Activated naive CD8-positive, alpha-beta T cell treated with anti-CD3 and anti-CD28 coated beads, Interleukin-2, amount 50 U/mL, for 16 hours (primary cell): ENCODE results near the gene PTPRN2.
"Not testable (repeated sequence)": the region's sequence is repeated elsewhere in the genome, so short reads cannot be mapped to it uniquely, and the experiment has no call there.

Experiments used
- DNase-seq: peaks from one replicate; pipeline ENCODE4 v3.0.0-alpha.2; 2020; ENCODE audit warnings: low read depth, low spot score

Gene PTPRN2

GRCh38 chr7:158468181-158468580 lies 119.4 kb downstream of the PTPRN2 start:
- no peak for DNase-seq

DNA sequence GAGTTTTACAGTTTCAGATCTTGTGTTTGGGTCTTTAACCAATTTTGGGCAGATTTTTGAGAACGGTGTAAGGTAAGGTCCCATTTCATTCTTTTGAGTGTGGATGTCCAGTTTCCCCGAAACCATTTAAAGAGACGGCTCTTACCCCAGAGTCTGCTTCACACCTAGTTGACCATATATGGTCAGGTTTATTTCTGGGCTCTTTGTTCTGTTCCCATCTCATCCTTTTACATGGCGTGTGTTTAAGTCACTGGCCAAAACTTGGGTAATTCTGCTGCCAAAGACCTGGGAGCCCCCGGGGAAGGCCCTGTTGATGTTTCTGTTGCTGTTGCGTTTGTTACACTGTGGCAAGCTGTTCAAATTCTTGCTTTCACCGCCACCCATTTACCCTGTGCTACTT lies 120.1 kb downstream of the PTPRN2 start:
- no peak for DNase-seq

GRCh38 chr7:158463317-158463716 lies 124.3 kb downstream of the PTPRN2 start:
- DNase-seq: no peak

DNA sequence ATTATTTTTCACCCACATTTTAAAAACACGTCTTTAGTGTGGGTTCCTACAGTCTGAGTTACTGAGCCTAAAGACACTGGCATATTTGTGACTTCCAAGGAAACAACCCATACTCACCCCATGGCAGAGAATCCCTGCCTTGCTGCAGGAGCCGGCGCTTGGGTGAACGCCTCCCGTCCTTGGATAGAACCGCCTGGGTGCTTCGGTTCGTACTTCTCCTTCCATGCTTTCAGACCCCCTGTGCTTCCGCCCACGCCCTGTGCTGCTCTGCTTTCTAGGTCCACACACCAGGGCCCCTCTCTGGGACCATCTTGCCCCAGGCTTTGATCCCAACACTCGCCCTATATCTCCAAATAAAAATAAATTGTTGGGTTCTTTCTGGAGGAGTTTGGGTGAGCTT lies 125.8 kb downstream of the PTPRN2 start:
- no peak for DNase-seq

DNA sequence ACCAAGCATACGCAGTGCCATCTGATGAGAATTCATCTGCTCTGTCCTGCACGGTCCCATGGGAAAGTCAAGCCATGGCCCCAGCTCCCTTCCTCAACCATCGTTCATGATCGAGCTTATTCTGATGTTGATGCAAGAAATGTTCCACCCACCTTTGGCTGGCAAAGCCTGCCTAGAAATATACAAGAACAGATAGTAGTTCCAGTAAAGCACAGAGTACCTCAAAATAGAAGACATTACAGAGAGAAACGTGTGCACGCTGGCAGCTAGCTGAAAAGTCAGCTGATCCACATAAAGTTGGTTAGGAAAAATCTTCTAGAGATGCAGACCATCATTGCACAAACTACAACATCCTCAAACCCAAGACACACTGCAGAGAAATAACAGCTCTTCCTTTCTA lies 127.0 kb downstream of the PTPRN2 start:
- no peak for DNase-seq

- DNase-seq: no peak
These were observed 128.8 kb downstream of the PTPRN2 start for GRCh38 chr7:158458716-158459282.

GRCh38 chr7:158458096-158458495 lies 129.5 kb downstream of the PTPRN2 start:
- DNase-seq: no peak

DNA sequence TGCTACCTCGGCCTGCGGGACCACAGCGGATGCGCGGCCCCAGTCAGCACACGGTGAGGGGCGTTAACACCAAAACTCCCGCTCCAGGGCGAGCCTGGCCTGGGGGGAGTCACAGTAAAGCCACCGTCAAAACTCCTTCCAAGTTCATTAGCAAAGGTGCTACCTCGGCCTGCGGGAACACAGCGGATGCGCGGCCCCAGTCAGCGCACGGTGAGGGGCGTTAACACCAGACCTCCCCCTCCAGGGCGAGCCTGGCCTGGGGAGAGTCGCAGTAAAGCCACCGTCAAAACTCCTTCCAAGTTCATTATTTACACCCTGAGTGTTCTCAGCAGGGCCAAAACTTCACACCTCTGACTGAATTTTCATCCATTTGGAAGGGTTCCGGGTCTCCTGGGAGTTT lies 130.0 kb downstream of the PTPRN2 start:
- not testable (repeated sequence) for DNase-seq

DNA sequence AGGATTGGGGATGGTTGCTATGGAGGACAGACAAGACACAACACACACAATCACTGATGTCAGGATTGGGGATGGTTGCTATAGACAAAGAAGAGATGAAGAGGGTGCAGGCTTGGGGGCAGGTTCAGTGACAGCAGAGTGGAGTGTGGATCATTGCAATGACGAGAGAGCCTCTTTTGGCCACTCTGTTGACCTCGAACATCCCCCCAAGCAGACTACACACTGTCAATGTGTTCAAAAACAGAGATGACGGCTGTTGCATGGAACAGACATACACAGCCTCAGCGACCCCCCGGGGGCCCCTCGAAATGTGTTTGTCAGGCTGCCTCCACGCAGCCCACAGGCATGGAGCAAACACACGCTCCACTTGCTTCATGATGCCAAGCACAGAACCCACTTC lies 133.0 kb downstream of the PTPRN2 start:
- no peak for DNase-seq

- DNase-seq: no peak
These were observed 134.0 kb downstream of the PTPRN2 start for GRCh38 chr7:158453663-158454062.

DNA sequence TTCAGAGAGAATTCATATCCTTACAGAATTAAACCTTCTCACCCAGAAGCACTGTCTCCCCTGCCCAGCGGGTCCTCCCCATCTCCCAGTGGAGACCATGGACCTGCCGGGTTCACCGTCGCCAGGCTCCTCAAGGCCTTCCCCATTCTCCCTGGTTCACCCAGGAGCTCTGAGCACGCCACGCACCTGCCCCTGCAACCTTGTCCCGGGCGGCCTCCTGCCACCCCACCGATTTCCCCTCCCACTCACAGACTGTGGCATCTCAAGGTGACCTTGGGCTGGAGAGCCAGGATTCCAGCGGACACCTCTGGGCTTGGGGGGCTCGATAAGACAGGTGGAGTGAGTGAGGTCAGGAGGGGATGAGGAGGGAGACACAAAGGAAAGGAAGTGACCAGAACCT lies 135.3 kb downstream of the PTPRN2 start:
- DNase-seq: no peak

DNA sequence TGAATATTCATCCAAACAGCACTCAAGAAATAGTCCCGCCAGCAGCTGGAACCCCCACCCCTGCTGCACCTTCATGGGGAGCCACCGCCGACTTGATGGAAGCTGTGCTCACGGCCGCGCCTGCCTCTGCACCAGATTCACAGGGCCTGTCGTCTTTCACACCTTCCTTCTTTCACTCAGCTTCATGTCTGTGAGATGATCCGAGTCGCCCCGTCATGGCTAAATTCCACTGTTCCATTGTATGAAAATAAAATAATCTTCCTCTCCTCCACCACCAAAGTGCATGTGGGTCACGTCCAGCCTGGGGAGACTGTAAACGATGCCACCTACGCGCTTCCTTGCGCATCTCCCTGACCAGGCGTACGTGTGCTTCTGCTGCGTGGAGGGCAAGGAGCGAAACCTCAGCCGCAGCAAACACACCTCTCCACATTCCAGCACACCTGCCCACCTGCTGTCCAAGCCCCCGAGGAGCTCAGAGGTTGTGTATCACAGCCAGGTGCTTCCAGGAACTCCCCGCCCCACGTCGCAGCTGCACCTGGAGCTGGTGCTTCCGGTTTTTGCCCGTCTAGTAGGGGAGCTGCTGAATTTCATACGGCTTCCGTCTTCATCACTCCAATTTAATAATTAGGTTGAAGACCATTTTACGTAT lies 137.0 kb downstream of the PTPRN2 start:
- DNase-seq: no peak

DNA sequence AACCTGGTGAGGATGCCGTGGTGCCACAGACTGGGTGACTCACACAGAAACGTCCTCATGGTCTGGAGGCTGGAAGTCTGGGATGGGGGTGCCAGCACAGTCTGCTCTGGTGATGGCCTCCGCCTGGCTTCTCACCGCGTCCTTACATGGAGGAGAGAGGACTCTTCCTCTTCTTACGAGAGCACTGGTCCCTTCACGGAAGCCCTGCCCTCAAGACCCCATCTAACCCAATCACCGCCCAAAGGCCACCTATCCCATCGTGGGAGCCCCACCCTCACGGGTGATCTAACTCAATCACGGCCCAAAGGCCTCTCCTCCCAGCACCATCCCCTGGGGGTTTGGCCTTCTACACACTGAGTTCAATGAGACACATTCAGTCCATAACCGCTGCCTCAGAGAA lies 137.7 kb downstream of the PTPRN2 start:
- DNase-seq: no peak

GRCh38 chr7:158449266-158449665 lies 138.4 kb downstream of the PTPRN2 start:
- no peak for DNase-seq

DNA sequence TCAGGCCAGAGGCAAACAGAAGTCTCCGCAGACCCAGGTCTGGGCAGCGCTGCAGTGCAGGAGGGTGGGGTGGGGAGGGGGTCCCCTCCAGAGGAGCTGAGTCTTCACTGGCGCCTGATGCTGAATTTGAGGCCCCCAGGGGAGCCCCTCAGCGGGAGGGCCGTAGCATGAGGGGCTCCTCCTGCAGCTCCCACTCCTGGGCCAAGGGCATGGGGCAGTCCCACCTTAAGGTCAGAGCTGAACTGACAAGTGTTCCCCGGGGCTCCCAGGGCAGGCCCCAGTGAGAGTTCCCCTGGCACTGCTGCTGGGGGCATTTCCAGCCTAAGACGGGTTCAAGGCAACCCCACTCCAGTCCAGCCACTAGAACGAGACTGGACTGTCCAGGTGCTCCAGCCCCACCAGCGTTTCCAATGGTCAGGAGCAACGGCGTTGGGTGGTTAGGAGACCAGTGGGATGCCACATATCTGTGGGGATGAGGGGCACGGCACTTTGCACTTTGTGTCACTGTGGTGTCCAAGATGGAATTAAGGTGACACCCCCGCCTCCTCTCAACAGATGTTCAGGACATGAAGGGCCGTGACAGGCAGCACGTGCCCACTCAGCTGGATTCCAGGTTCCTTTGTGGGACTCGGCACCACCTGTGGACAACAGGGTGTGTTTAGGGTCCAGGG lies 139.1 kb downstream of the PTPRN2 start:
- DNase-seq: no peak

- no peak for DNase-seq
These were observed 140.0 kb downstream of the PTPRN2 start for GRCh38 chr7:158447506-158448171.

DNA sequence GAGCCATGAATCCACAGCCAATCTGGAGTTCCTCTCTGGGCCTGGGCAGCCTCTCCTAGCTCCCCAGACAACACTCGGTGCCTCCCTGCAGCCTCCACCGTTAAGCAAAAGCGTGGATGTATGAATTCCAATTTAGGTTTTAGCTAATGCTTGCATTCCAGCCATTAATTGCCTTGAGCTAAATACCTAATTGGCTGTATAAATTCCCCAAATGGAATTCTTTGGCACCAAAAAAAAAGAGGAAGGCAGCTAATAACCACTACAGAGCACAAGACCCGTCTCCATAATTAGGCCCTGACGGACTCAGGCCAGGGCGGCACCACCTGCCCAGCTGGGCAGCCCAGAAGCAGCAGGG lies 140.5 kb downstream of the PTPRN2 start:
- no peak for DNase-seq

GRCh38 chr7:158446706-158447105 lies 140.9 kb downstream of the PTPRN2 start:
- no peak for DNase-seq

- no peak for DNase-seq
These were observed 141.3 kb downstream of the PTPRN2 start for GRCh38 chr7:158446281-158446680.

GRCh38 chr7:158445421-158446175 lies 142.0 kb downstream of the PTPRN2 start:
- DNase-seq: no peak

- DNase-seq: no peak
These were observed 142.9 kb downstream of the PTPRN2 start for GRCh38 chr7:158444501-158445420.
